GM19463 (cell line): ENCODE data around the gene PCDHGA1.

Experiments
- ATAC-seq: cut with Tn5 transposase; IDR thresholded peaks from one replicate; pipeline ENCODE4 v1.9.1; 2021; ENCODE audit warnings: mild to moderate bottlenecking, moderate library complexity; ENCODE audit not compliant: unreplicated experiment

The PCDHGA1 gene

DNA sequence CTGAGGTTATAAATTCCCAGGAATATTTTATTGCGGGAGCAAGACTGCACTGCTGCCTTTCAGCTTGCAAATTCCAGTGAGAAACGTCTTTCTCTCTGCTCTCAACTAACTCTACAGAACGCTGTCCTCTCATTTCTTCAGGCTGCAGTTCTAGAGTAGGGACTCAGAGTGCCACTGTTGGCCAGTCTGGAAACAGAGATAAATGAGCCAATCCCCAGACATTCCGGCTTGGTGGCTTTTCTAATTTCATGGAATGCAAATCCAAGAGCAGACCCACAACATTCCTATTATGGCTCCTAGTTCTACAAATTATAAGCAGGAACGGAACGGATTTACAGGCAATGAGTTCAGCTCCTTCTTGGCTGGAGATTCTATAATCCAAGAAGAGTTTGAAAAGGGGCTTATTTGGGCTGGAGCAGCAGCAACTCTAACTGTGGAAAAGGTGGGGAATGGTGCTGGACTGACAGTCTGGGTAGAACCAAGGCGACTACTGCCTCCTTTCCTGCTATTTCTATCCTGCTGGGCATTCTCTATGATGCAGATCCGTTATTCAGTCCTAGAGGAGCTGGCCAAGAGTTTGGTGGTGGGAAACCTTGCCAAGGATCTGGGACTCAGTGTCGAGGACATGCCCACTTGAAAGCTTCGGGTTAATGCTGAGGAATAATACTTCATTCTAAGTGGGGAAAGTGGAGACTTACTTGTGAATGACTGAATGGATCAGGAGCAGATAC lies 109.3 kb downstream of the PCDHGA1 start:
- ATAC-seq = no peak

DNA sequence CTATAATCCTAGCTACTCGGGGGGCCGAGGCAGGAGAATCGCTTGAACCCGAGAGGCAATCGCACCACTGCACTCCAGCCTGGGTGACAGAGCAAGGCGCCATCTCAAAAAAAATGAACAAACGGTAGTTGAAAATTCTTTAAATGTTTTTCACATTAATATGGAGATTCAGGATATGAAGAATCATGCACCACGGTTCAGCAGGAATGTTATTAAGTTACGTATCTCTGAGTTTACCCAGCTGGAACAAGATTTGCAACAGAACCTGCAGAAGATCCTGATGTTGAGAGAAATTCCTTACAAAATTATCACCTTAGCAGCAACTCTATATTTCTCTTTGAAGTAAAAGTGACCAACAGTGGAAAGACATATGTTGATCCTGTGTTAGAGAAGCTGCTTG lies 110.0 kb downstream of the PCDHGA1 start:
- ATAC-seq = no peak

DNA sequence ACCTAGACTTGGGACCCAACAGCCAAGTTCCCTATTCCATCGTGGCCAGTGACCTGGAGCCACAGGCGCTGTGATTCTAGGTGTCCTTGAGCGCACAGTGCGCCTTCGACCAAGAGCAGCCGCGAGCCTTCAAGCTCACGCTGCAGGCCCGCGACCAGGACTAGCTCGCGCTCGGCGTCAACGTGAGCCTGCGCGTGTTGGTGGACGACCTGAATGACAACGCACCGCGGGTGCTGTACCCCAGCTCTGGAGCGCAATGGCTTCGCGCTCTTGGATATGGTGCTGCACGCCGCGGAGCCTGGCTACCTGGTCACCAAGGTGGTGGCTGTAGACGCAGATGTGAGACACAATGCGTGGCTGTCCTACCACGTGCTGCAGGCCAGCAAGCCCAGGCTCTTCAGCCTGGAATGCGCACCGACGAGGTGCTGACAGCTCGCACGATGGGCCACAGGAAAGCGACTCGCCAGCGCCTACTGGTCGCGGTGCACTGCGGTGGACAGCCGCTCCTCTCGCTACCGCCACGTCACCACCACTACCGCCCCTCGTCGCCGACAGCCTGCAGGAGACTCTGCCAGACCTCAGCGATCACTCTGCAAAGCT lies 111.4 kb downstream of the PCDHGA1 start:
- no peak for ATAC-seq

DNA sequence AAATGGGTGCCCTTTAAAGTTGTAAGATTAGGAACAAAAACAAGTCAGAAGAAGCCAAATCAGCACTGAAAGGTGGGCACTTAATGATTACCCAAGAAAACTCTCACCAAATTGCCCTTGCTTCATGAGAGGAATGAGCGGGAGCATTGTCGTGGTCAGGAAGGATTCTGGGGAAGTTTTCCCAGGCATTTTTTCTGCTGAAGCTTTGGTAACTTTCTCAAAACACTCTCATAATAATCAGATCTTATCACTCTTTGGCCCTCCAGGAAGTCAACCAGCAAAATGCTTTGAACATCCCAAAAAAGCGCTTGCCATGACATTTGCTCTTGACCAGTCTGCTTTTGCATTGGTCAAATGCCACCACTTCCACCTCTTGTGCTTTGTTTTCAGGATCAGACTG lies 135.0 kb downstream of the PCDHGA1 start:
- ATAC-seq = no peak

DNA sequence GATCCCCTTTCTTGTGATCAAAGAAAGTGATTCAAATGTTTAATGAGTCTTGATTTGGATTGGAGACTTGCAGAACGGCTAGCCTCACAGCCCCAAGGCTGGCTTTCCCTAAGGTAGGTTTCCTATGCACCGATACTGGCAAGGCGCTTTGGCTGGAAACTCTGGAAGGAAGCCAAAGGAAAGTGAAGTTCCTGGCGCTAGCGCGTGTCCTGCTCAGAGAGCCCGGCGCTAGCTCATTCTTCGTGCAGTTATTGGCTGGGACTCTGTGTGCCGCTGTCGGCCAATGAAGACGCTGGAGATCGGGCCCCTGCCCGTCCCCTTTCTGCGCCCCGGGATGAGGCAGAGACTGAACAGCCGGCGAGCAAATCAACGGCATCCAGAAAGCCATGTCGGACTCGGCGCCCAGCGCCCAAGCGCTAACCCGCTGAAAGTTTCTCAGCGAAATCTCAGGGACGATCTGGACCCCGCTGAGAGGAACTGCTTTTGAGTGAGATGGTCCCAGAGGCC lies 145.4 kb downstream of the PCDHGA1 start, which contains the start of gene PCDHGC3:
PCDHGC3 (plus strand) TSS at position 342 of the 507 bp plus-strand sequence; CDS start at position 493, 151 bp downstream.
- peak; percentile 99 for ATAC-seq

DNA sequence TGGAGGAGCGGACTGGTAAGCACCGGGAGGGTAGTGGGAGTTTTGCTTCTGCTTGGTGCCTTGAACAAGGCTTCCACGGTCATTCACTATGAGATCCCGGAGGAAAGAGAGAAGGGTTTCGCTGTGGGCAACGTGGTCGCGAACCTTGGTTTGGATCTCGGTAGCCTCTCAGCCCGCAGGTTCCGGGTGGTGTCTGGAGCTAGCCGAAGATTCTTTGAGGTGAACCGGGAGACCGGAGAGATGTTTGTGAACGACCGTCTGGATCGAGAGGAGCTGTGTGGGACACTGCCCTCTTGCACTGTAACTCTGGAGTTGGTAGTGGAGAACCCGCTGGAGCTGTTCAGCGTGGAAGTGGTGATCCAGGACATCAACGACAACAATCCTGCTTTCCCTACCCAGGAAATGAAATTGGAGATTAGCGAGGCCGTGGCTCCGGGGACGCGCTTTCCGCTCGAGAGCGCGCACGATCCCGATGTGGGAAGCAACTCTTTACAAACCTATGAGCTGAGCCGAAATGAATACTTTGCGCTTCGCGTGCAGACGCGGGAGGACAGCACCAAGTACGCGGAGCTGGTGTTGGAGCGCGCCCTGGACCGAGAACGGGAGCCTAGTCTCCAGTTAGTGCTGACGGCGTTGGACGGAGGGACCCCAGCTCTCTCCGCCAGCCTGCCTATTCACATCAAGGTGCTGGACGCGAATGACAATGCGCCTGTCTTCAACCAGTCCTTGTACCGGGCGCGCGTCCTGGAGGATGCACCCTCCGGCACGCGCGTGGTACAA lies 146.0 kb downstream of the PCDHGA1 start:
- peak; percentile 24 for ATAC-seq

DNA sequence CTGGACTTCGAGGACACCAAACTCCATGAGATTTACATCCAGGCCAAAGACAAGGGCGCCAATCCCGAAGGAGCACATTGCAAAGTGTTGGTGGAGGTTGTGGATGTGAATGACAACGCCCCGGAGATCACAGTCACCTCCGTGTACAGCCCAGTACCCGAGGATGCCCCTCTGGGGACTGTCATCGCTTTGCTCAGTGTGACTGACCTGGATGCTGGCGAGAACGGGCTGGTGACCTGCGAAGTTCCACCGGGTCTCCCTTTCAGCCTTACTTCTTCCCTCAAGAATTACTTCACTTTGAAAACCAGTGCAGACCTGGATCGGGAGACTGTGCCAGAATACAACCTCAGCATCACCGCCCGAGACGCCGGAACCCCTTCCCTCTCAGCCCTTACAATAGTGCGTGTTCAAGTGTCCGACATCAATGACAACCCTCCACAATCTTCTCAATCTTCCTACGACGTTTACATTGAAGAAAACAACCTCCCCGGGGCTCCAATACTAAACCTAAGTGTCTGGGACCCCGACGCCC lies 146.8 kb downstream of the PCDHGA1 start:
- no peak for ATAC-seq

DNA sequence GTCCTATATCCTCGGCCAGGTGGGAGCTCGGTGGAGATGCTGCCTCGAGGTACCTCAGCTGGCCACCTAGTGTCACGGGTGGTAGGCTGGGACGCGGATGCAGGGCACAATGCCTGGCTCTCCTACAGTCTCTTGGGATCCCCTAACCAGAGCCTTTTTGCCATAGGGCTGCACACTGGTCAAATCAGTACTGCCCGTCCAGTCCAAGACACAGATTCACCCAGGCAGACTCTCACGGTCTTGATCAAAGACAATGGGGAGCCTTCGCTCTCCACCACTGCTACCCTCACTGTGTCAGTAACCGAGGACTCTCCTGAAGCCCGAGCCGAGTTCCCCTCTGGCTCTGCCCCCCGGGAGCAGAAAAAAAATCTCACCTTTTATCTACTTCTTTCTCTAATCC lies 147.5 kb downstream of the PCDHGA1 start:
- no peak for ATAC-seq

DNA sequence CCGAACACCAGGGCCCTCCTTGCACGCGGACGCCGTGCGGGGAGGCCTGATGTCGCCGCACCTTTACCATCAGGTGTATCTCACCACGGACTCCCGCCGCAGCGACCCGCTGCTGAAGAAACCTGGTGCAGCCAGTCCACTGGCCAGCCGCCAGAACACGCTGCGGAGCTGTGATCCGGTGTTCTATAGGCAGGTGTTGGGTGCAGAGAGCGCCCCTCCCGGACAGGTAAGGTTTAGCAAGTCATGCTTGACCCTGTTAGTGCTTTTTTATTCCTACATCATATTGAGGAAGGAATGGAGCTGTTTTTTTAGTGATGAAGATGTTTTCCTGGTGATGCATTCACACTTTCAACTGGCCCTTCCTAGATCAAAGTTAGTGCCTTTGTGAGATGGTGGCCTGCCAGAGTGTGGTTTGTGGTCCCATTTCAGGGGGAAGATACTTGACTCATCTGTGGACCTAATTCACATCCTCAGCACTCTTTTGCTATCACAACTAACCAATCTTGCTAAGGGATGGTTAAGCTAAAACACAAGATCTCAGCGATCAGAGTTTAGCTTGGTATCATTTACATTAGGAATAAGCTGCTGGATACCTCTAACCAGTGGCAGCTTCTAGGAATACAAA lies 148.1 kb downstream of the PCDHGA1 start:
- ATAC-seq = no peak

DNA sequence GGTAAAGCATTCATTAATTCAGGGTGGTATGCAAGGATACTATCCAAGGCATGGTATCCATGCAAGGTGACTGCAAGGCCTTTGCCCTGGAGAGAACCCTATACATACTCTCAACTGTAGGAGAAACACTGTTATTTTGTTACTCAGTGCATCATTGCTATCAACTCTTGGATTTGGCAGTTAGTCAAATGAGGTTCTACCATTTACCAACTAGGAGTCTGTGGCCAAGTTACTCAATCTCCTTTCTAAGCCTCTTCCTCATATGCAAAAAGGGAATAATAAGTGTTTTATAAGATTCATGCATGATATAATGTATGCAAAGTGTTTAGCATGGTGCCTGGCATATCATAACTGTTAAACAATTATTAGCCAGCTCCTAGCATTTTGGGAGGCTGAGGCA lies 149.5 kb downstream of the PCDHGA1 start:
- ATAC-seq = no peak

DNA sequence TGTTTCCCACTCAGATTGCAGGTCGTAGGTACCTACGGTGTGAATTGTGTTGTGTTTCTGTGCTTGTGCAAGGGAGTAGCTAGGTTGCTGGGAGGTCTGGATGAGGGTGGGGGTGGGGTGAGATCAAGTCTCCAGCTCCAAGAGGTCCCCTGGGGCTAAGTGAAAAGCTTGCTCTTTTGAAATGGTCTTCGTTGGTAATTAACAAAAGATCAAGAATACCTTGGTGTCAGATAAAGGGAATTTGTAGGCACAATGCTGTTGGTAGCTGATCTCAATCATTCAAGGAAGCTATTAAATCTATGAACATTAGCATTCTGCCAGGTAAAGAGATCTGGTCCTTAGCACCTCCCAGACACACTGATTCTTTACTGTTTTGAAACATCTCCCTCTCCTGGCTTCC lies 153.6 kb downstream of the PCDHGA1 start:
- no peak for ATAC-seq

DNA sequence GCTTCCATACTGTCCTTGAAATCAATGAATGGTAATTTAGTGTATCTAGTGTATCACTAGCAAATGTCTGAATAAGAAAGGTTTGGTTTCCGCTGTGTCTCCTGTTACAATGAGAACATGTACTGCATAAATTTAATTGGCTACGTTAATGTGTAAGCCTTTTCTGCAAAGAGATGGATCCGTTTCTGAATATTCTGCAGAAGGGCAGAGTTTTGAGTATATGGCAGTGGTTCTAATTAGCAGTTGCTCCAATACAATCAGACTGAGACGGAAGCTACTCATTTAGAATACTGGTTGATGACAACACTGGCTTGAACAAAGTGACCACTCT lies 154.0 kb downstream of the PCDHGA1 start:
- ATAC-seq = no peak

DNA sequence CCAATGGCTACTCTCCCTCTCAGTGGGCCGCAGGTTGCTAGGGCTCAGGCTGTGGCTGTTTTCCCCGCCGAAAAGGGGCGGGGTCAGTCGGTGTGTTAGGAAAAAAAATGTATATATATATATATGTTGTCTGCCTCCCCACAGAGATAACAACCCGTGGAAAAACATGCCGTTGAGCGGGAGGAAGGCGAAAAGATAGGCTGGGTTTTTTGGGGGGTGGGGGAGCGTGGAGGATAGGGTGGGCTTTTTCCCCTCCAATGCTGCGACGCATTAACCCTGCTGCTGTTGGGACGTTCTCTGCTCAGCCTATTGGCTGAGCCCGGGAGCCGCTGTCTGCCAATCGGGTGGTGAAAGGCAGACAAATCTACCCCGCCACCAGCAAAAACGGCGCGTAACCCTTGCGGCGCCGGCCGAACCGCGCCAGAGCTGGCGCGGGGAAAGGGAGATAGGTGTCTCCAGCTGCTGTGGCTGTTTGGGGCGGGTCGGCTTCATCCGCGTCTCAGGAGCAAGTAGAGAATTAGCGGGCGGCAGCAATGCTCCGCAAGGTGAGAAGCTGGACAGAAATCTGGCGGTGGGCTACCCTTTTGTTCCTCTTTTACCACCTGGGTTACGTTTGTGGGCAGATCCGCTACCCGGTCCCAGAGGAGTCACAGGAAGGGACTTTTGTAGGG lies 154.5 kb downstream of the PCDHGA1 start, which contains the start of gene PCDHGC4:
PCDHGC4 (plus strand) TSS at position 390 of the 671 bp plus-strand sequence; CDS start at position 534, 144 bp downstream.
- ATAC-seq = no peak

DNA sequence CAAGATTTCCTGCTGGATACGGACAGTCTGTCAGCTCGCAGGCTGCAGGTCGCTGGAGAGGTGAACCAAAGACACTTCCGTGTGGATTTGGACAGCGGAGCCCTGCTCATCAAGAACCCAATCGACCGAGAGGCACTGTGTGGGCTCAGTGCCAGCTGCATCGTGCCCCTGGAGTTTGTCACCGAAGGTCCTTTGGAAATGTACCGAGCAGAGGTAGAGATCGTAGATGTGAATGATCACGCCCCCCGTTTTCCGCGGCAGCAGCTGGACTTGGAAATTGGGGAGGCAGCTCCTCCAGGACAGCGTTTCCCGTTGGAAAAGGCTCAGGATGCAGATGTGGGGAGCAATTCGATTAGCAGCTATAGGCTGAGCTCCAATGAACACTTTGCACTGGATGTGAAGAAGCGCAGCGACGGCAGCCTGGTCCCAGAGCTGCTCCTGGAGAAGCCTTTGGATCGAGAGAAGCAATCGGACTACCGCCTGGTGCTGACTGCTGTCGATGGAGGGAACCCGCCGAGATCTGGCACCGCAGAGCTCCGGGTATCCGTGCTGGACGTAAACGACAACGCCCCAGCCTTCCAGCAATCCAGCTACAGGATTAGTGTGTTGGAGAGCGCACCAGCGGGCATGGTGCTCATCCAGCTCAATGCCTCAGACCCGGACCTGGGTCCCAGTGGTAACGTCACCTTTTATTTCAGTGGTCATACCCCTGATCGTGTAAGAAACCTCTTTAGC lies 155.2 kb downstream of the PCDHGA1 start:
- no peak for ATAC-seq

DNA sequence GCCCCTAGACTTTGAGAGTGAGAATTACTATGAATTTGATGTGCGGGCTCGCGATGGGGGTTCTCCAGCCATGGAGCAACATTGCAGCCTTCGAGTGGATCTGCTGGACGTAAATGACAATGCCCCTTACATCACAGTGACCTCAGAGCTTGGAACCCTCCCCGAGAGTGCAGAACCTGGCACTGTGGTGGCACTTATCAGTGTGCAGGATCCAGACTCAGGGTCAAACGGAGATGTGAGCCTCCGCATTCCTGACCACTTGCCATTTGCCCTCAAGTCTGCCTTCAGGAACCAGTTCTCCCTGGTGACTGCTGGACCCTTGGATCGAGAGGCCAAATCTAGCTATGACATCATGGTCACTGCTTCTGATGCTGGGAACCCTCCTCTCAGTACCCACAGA lies 155.8 kb downstream of the PCDHGA1 start:
- no peak for ATAC-seq

DNA sequence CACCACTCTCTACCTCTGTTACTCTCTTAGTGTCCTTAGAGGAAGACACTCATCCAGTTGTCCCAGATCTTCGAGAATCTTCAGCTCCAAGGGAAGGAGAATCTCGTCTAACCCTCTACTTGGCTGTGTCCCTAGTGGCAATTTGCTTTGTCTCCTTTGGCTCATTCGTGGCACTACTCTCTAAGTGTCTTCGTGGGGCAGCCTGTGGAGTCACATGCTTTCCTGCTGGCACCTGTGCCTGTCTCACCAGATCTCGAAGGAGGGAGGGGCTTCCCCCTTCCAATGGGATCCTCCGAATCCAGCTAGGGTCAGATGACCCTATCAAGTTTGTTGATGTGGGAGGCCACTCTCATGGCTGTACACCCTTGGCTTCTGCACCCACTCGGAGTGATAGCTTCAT lies 156.8 kb downstream of the PCDHGA1 start:
- ATAC-seq = no peak

DNA sequence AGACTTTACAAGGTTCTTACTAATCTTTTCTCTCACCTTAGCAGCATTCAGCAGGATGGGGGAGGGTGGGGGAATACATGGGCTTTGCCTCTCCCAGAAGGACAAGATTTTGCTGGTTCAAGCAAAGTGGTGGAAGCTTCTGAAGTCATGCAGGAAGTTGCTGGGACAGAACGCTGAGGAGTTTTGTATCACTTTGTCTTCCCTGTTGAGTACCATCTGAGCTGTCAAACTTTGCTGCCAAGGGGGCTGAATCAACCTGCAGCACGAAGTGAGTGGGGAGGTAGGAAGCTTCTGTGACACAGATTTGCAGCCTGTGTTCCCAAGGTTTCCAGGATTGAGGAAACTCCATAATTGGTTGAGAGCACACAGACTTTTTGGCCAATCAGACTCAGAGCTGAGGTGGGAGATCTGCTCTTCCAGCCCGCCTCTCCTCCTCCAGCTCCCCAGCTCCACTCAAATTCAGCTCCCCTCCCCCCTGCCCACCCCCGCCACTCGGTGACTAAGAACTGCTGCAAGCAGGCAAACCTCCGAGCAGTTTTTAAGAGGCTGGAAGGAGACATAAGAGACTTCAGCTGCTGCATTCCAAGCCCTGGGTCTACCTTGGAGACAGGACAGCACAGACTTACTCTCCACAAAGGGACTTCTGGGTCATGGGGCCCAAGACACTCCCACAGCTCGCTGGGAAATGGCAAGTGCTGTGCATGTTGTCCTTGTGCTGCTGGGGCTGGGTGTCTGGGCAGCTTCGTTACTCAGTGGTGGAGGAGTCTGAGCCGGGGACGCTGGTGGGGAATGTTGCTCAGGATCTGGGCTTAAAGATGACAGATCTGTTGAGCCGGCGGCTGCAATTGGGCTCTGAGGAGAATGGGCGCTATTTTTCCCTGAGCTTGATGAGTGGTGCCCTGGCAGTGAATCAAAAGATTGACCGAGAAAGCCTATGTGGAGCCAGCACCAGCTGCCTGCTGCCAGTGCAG lies 158.6 kb downstream of the PCDHGA1 start, which contains the start of gene PCDHGC5:
PCDHGC5 (plus strand) TSS at position 491 of the 971 bp plus-strand sequence; CDS start at position 651, 160 bp downstream.
- no peak for ATAC-seq

DNA sequence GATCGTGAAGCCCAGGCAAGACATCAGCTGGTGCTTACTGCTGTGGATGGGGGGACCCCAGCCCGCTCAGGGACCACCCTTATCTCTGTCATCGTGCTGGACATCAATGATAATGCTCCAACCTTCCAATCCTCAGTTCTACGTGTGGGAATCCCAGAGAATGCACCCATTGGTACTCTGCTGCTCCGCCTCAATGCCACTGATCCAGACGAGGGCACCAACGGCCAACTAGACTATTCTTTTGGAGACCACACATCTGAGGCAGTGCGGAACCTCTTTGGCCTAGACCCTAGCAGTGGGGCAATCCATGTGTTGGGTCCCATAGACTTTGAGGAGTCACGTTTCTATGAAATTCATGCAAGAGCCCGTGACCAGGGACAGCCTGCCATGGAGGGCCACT lies 159.5 kb downstream of the PCDHGA1 start:
- ATAC-seq = no peak
